HepG2 (cell line): ENCODE results near the gene WWP2. TPM values are rescaled to one million over a fixed set of nuclear protein-coding genes. Genes with fewer than 3 reads are reported as not detected.

Source experiments
- ATAC-seq: fragments of 200-7000 bp; cut with Tn5 transposase; 3 replicates; pipeline ENCODE4 v1.9.1; 2020; ENCODE audit warnings: mild to moderate bottlenecking, moderate library complexity
- BruUV-seq: library from RNA; stranded (reverse); fragments of 400-500 nt; replicated peaks from 2 replicates; lab custom pipeline; 2021; lab: Mats Ljungman, UMichigan
- CTCF ChIA-PET: fragments of 300-600 bp; formaldehyde crosslinking; extraction: SDS; loops from one replicate; lab custom pipeline; 2021; ENCODE audit warnings: low total read pairs, inconsistent platforms, low intra/inter-chr PET ratio; lab: Yijun Ruan, JAX
- POLR2A ChIA-PET: fragments of 350-600 bp; sonication (Branson Sonifier 250); formaldehyde crosslinking; loops from one replicate; lab custom pipeline; 2020; ENCODE audit warnings: antibody characterized with exemption, inconsistent platforms; lab: Yijun Ruan, JAX
- DNase-seq: peaks from one replicate; pipeline ENCODE4 v3.0.0-alpha.2; 2015; ENCODE audit warnings: low spot score
- FAIRE-seq: peaks from 3 replicates; lab custom pipeline; 2011; peaks lifted over from hg19 to GRCh38; lab: Jason Lieb, UNC
- H2AFZ ChIP-seq: one replicate; pipeline ENCODE4 v1.6.1; 2011; ENCODE audit warnings: low read length, inconsistent platforms
- H3K27ac ChIP-seq: fragments of 300-600 bp; 3 replicates; pipeline ENCODE4 v1.8.0; 2011; ENCODE audit warnings: mixed run types, mild to moderate bottlenecking, mixed read lengths, low read length, inconsistent platforms; ENCODE audit not compliant: insufficient read depth; ENCODE audit errors: extremely low read length
- H3K27me3 ChIP-seq, 2 experiments: fragments of 200-600 bp in 1 of 2; 2 replicates in 1 of 2; 3 replicates in 1 of 2; pipeline versions ENCODE4 v1.6.0 to v1.8.0; 2011; ENCODE audit warnings: low read length in 2 of 2, mild to moderate bottlenecking in 2 of 2, moderate library complexity in 2 of 2, inconsistent platforms in 1 of 2; ENCODE audit not compliant: insufficient read depth in 2 of 2, control insufficient read depth in 1 of 2
- H3K36me3 ChIP-seq, 2 experiments: fragments of 200-600 bp in 1 of 2; replicated peaks in 1 of 2; 2 replicates in 1 of 2; 3 replicates in 1 of 2; pipeline versions ENCODE4 v1.5.1 to v1.8.0; 2011; ENCODE audit warnings: low read length in 2 of 2, inconsistent platforms in 1 of 2; ENCODE audit not compliant: insufficient read depth in 2 of 2, control insufficient read depth in 1 of 2
- H3K4me1 ChIP-seq: 2 replicates; pipeline ENCODE4 v1.5.1; 2012; ENCODE audit warnings: low read length, inconsistent platforms; ENCODE audit not compliant: insufficient read depth
- H3K4me2 ChIP-seq: 2 replicates; pipeline ENCODE4 v1.6.0; 2011; ENCODE audit warnings: low read depth, low read length, inconsistent platforms
- H3K4me3 ChIP-seq, 3 experiments: fragments of 200-600 bp in 1 of 3; sonication (generic), shearing (Covaris generic) in 1 of 3; replicated peaks in 1 of 3; 2 replicates each; pipeline ENCODE4 v1.5.1; 2011 to 2016; ENCODE audit warnings: low read length in 3 of 3, inconsistent platforms in 2 of 3, low read depth in 2 of 3, mild to moderate bottlenecking in 2 of 3, control low read depth in 1 of 3, mixed read lengths in 1 of 3; ENCODE audit not compliant: insufficient read depth in 1 of 3
- H3K79me2 ChIP-seq: one replicate; pipeline ENCODE4 v1.6.1; 2011; ENCODE audit warnings: low read length, inconsistent platforms; ENCODE audit not compliant: insufficient read depth
- H3K9ac ChIP-seq: 2 replicates; pipeline ENCODE4 v1.6.0; 2011; ENCODE audit warnings: mild to moderate bottlenecking, low read depth, low read length, inconsistent platforms; ENCODE audit not compliant: insufficient read depth
- H3K9me3 ChIP-seq: 2 replicates; pipeline ENCODE4 v1.5.1; 2012; ENCODE audit warnings: mild to moderate bottlenecking, low read length
- H4K20me1 ChIP-seq: 2 replicates; pipeline ENCODE4 v1.6.0; 2011; ENCODE audit warnings: inconsistent platforms, mild to moderate bottlenecking, low read length, moderate library complexity; ENCODE audit not compliant: insufficient read depth
- NCOA1 ChIP-seq: sonication (generic); formaldehyde crosslinking; IDR thresholded peaks from 2 replicates; pipeline ENCODE4 v1.9.0; 2021; ENCODE audit warnings: missing genetic modification reagents
- RBFOX2 ChIP-seq: fragments of 200-400 bp; formaldehyde crosslinking; IDR thresholded peaks from 2 replicates; pipeline ENCODE4 v1.6.1; 2017; ENCODE audit warnings: low read depth, mild to moderate bottlenecking, low read length
- ZNF367 ChIP-seq: sonication (generic); formaldehyde crosslinking; IDR thresholded peaks from 2 replicates; pipeline ENCODE4 v1.4.0; 2020; ENCODE audit warnings: missing genetic modification reagents, borderline replicate concordance
- WGBS: methylation state at CpG from one replicate; pipeline ENCODE4 v1.1.6; 2017; ENCODE audit warnings: low lambda C conversion rate; 5-methylcytosine and 5-hydroxymethylcytosine counted together
- in situ Hi-C: cut with HindIII; loops from 2 replicates; pipeline ENCODE4 v1.10.0; 2017; ENCODE audit warnings: low pct_unique_long_range_greater_than_20kb; ENCODE audit not compliant: extremely low pct_ligation_motif_present
- intact Hi-C: fragments of 100-400 bp; cut with micrococcal nuclease; formaldehyde crosslinking; loops from one replicate; pipeline ENCODE4 v1.10.0; 2022; ENCODE audit not compliant: unreplicated experiment
- polyA plus RNA-seq, 8 experiments: library from polyadenylated mRNA; depleted of rRNA in 3 of 8; stranded (reverse) in 7 of 8; unstranded in 1 of 8; fragments of >200 nt; fragmentation: Illumina TruSeq in 4 of 8; extraction: Trizol in 4 of 8; gene quantifications; 2 replicates each; pipeline versions ENCODE4 v1.2.1 to v1.2.3, GENCODE V29; 2011 to 2016; ENCODE audit warnings: low read depth in 4 of 8, missing spikeins in 1 of 8, mixed read lengths in 1 of 8; ENCODE audit not compliant: insufficient read depth in 1 of 8
- total RNA-seq, 5 experiments: library from RNA; depleted of rRNA; stranded (reverse); fragments of >200 nt; fragmentation: Illumina TruSeq; extraction: Trizol; gene quantifications; 2 replicates each; pipeline ENCODE4 v1.2.3, GENCODE V29; 2016; ENCODE audit warnings: low read depth in 1 of 5

Gene WWP2
- total and polyA plus RNA-seq, 2 of the 13 experiments (the other 11 are each of a cell fraction or from before 2014, with no cell fraction given), result 11.4 to 28.2 TPM

GRCh38 chr16:69747115-69747514, 15.0 kb upstream of the WWP2 start:
- no peak for TF ChIP-seq NCOA1 (CRISPR knock-in tag)
- Histone ChIP-seq H3K4me2 (no peak overlapping the region), H3K79me2 (peaks cover 37% of the 10 kb centered on the region), H3K36me3 (peaks cover 47 to 92% of the 10 kb centered on the region in 2 experiments), H3K4me1 (peaks cover 8% of the 10 kb centered on the region), H3K27me3 (no peaks in the 10 kb centered on the region), H2AFZ (no peak overlapping the region), H3K27ac (no peak overlapping the region), H3K9ac (no peak overlapping the region), H3K4me3 (no peak overlapping the region), H4K20me1 (0 out of 2 replicates have a peak, but pooled peaks cover 4% of the 10 kb centered on the region), H3K9me3 (no peaks in the 10 kb centered on the region)
- ChIA-PET CTCF (no interaction called here), POLR2A (interaction anchor here (0.9 to 2.7 kb wide), 2 partner anchors 7 to 21 kb away, joined by 3 to 10 read pairs; partner anchors contain the start of genes NOB1 and NQO1)
- no peak for DNase-seq
- intact Hi-C loops, result no loop called here
- no peak for ATAC-seq
- FAIRE-seq, result no peak
- 97% methylated on average over 8 of the region's 8 CpGs for WGBS
- BruUV-seq, result no TSS peak
- in situ Hi-C loops, result no loop called here

GRCh38 chr16:69748694-69749345, 13.3 kb upstream of the WWP2 start:
- ChIA-PET POLR2A (interaction anchor here (8.5 kb wide), 1 partner anchor 24 kb away, joined by 211 read pairs; the partner anchor contains the start of gene NQO1), CTCF (no interaction called here)
- Histone ChIP-seq H3K4me3 (no peak overlapping the region), H4K20me1 (no peaks in the 10 kb centered on the region), H3K4me2 (no peak overlapping the region), H3K79me2 (peaks cover 48% of the 10 kb centered on the region), H3K9ac (no peak overlapping the region), H2AFZ (no peak overlapping the region), H3K27me3 (no peaks in the 10 kb centered on the region), H3K27ac (no peak overlapping the region), H3K9me3 (no peaks in the 10 kb centered on the region), H3K36me3 (peaks cover 36 to 80% of the 10 kb centered on the region in 2 experiments), H3K4me1 (peaks cover 22% of the 10 kb centered on the region)
- intact Hi-C loops, result no loop called here
- no peak for DNase-seq
- in situ Hi-C loops, result no loop called here
- TF ChIP-seq ZNF367 (CRISPR knock-in tag) (no peak), RBFOX2 (0 out of 2 replicates have a peak, but pooled peaks have one; percentile 9)
- 91% methylated on average over 20 of the region's 20 CpGs for WGBS
- no TSS peak for BruUV-seq
- ATAC-seq, result no peak; the same call in 2 of the 3 replicates
- FAIRE-seq, result peak; percentile 12
